WTC11 (cell line): ENCODE data around the gene MAPRE2. TPM values are rescaled to one million over a fixed set of nuclear protein-coding genes. Genes with fewer than 3 reads are reported as not detected.

Source experiments
- ATAC-seq: fragments of 200-7000 bp; cut with Tn5 transposase; 2 replicates; pipeline ENCODE4 v1.10.0; 2021; ENCODE audit warnings: mild to moderate bottlenecking, moderate library complexity
- CTCF ChIA-PET: fragments of 300-600 bp; sonication (Branson Sonifier 250); formaldehyde crosslinking; loops from one replicate; lab custom pipeline; 2021; ENCODE audit warnings: antibody characterized with exemption; lab: Charles Lee
- POLR2A ChIA-PET: fragments of 350-600 bp; sonication (Branson Sonifier 250); formaldehyde crosslinking; loops from one replicate; lab custom pipeline; 2021; ENCODE audit warnings: antibody characterized with exemption; lab: Charles Lee
- DNase-seq: peaks from one replicate; pipeline ENCODE4 v3.0.0; 2021; ENCODE audit warnings: low spot score
- H3K27ac Mint-ChIP-seq: 2 replicates; pipeline ENCODE4 v1.8.0; 2021; ENCODE audit warnings: mixed read lengths
- H3K27me3 Mint-ChIP-seq: 2 replicates; pipeline ENCODE4 v1.8.0; 2021; ENCODE audit warnings: low read depth, mild to moderate bottlenecking, moderate library complexity, mixed read lengths
- H3K36me3 Mint-ChIP-seq: 2 replicates; pipeline ENCODE4 v1.8.0; 2021; ENCODE audit warnings: mixed read lengths
- H3K4me1 Mint-ChIP-seq: 2 replicates; pipeline ENCODE4 v1.8.0; 2022; ENCODE audit warnings: mixed read lengths
- H3K4me3 Mint-ChIP-seq: 2 replicates; pipeline ENCODE4 v1.8.0; 2021; ENCODE audit warnings: mild to moderate bottlenecking, moderate library complexity, mixed read lengths
- H3K9me3 Mint-ChIP-seq: 2 replicates; pipeline ENCODE4 v1.8.0; 2021; ENCODE audit warnings: mixed read lengths
- ATF1 ChIP-seq: sonication (generic); formaldehyde crosslinking; IDR thresholded peaks from 2 replicates; pipeline ENCODE4 v1.8.1; 2023; ENCODE audit warnings: mild to moderate bottlenecking, moderate library complexity, missing genetic modification reagents
- HMGA2 ChIP-seq: fragments of 250-450 bp; sonication (Bioruptor Pico); IDR thresholded peaks from 2 replicates; pipeline ENCODE4 v1.4.0; 2021; ENCODE audit warnings: mild to moderate bottlenecking, moderate library complexity
- KAT7 ChIP-seq: sonication (generic); formaldehyde crosslinking; IDR thresholded peaks from 2 replicates; pipeline ENCODE4 v1.8.1; 2023; ENCODE audit warnings: missing genetic modification reagents, mild to moderate bottlenecking, borderline replicate concordance
- NFE2L1 ChIP-seq: sonication (generic); formaldehyde crosslinking; IDR thresholded peaks from 2 replicates; pipeline ENCODE4 v1.8.1; 2023; ENCODE audit warnings: missing genetic modification reagents
- NR2C2 ChIP-seq: sonication (generic); formaldehyde crosslinking; IDR thresholded peaks from 2 replicates; pipeline ENCODE4 v1.8.0; 2022; ENCODE audit warnings: mild to moderate bottlenecking, missing genetic modification reagents
- TEAD4 ChIP-seq: sonication (generic); formaldehyde crosslinking; IDR thresholded peaks from 2 replicates; pipeline ENCODE4 v1.8.0; 2022; ENCODE audit warnings: mild to moderate bottlenecking, missing genetic modification reagents
- ZNF121 ChIP-seq: sonication (generic); formaldehyde crosslinking; IDR thresholded peaks from 2 replicates; pipeline ENCODE4 v1.8.0; 2023; ENCODE audit warnings: missing genetic modification reagents
- ZNF263 ChIP-seq: sonication (generic); formaldehyde crosslinking; IDR thresholded peaks from 2 replicates; pipeline ENCODE4 v1.8.1; 2022; ENCODE audit warnings: low read depth, mild to moderate bottlenecking, moderate library complexity, missing genetic modification reagents
- ZNF416 ChIP-seq: fragments of 250-450 bp; sonication (Bioruptor Pico); IDR thresholded peaks from 2 replicates; pipeline ENCODE4 v1.9.0; 2021; ENCODE audit warnings: mild to moderate bottlenecking, inconsistent platforms
- total RNA-seq: library from RNA; stranded (reverse); gene quantifications from 3 replicates; pipeline ENCODE4 v1.2.3, GENCODE V29; 2021
- TF ChIP-seq, protein P1 (sequence below): sonication (generic); formaldehyde crosslinking; IDR thresholded peaks from 2 replicates; pipeline ENCODE4 v1.8.1; 2022; ENCODE audit warnings: missing genetic modification reagents, borderline replicate concordance
- TF ChIP-seq, protein P2 (sequence below): sonication (generic); formaldehyde crosslinking; IDR thresholded peaks from 2 replicates; pipeline ENCODE4 v1.8.1; 2023; ENCODE audit warnings: mild to moderate bottlenecking, missing genetic modification reagents, moderate library complexity
- TF ChIP-seq, protein P3 (sequence below): sonication (generic); formaldehyde crosslinking; IDR thresholded peaks from 2 replicates; pipeline ENCODE4 v1.8.1; 2023; ENCODE audit warnings: mild to moderate bottlenecking, missing genetic modification reagents, moderate library complexity
- TF ChIP-seq, protein P4 (sequence below): sonication (generic); formaldehyde crosslinking; conservative IDR thresholded peaks from 2 replicates; pipeline ENCODE4 v1.8.1; 2022; ENCODE audit warnings: mild to moderate bottlenecking, missing genetic modification reagents
- TF ChIP-seq, protein P5 (sequence below): sonication (generic); formaldehyde crosslinking; IDR thresholded peaks from 2 replicates; pipeline ENCODE4 v1.8.1; 2022; ENCODE audit warnings: low read depth, mild to moderate bottlenecking, moderate library complexity, missing genetic modification reagents, borderline replicate concordance
- TF ChIP-seq, protein P6 (sequence below): sonication (generic); formaldehyde crosslinking; IDR thresholded peaks from 2 replicates; pipeline ENCODE4 v1.8.1; 2022; ENCODE audit warnings: mild to moderate bottlenecking, missing genetic modification reagents, moderate library complexity, borderline replicate concordance
- TF ChIP-seq, protein P7 (sequence below): sonication (generic); formaldehyde crosslinking; conservative IDR thresholded peaks from 2 replicates; pipeline ENCODE4 v1.8.1; 2023; ENCODE audit warnings: mild to moderate bottlenecking, low read depth, missing genetic modification reagents, moderate library complexity

The MAPRE2 gene
- total RNA-seq, 1 experiment from 2014 or later = 20.4 TPM

DNA sequence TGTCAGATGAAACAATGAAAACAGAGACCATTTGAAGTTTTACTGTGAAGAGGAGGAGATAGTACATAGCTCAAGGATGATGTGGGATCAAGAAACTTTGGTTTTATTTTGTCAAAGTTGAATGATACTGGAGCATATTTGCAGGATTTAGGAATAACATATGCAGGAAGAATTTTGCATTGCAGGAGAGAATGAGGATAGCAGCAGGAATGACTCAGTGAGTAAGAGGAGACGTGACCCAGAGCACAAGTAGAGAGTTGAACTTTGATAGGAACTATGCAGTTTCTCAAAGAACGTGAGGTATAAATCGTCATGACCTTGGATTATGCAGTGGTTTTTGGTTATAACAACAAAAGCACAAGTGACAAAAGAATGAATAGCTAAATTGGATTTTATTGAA lies 47.7 kb downstream of the MAPRE2 start:
- H3K36me3 Mint-ChIP-seq = no peaks in the 10 kb centered on the region
- H3K27ac Mint-ChIP-seq = no peak overlapping the region
- no peak for ATAC-seq
- no peaks in the 10 kb centered on the region for H3K27me3 Mint-ChIP-seq
- CTCF ChIA-PET = no interaction called here
- DNase-seq = no peak
- H3K9me3 Mint-ChIP-seq = no peaks in the 10 kb centered on the region
- no peak overlapping the region for H3K4me3 Mint-ChIP-seq
- H3K4me1 Mint-ChIP-seq = no peaks in the 10 kb centered on the region
- POLR2A ChIA-PET = no interaction called here
- no peak for TF ChIP-seq ZNF416
- no peak for TF ChIP-seq NR2C2 (CRISPR knock-in tag)
- TF ChIP-seq, protein P1, sequence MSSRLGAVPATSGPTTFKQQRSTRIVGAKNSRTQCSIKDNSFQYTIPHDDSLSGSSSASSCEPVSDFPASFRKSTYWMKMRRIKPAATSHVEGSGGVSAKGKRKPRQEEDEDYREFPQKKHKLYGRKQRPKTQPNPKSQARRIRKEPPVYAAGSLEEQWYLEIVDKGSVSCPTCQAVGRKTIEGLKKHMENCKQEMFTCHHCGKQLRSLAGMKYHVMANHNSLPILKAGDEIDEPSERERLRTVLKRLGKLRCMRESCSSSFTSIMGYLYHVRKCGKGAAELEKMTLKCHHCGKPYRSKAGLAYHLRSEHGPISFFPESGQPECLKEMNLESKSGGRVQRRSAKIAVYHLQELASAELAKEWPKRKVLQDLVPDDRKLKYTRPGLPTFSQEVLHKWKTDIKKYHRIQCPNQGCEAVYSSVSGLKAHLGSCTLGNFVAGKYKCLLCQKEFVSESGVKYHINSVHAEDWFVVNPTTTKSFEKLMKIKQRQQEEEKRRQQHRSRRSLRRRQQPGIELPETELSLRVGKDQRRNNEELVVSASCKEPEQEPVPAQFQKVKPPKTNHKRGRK (CRISPR knock-in tag) = no peak
- TF ChIP-seq, protein P2, sequence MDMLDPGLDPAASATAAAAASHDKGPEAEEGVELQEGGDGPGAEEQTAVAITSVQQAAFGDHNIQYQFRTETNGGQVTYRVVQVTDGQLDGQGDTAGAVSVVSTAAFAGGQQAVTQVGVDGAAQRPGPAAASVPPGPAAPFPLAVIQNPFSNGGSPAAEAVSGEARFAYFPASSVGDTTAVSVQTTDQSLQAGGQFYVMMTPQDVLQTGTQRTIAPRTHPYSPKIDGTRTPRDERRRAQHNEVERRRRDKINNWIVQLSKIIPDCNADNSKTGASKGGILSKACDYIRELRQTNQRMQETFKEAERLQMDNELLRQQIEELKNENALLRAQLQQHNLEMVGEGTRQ = no peak
- TF ChIP-seq, protein P3, sequence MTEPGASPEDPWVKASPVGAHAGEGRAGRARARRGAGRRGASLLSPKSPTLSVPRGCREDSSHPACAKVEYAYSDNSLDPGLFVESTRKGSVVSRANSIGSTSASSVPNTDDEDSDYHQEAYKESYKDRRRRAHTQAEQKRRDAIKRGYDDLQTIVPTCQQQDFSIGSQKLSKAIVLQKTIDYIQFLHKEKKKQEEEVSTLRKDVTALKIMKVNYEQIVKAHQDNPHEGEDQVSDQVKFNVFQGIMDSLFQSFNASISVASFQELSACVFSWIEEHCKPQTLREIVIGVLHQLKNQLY = no peak
- TF ChIP-seq, protein P4, sequence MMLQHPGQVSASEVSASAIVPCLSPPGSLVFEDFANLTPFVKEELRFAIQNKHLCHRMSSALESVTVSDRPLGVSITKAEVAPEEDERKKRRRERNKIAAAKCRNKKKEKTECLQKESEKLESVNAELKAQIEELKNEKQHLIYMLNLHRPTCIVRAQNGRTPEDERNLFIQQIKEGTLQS (CRISPR knock-in tag) = no peak
- TF ChIP-seq NFE2L1 (CRISPR knock-in tag) = no peak
- no peak for TF ChIP-seq TEAD4 (CRISPR knock-in tag)
- TF ChIP-seq ZNF121 (CRISPR knock-in tag) = no peak
- TF ChIP-seq, protein P5, sequence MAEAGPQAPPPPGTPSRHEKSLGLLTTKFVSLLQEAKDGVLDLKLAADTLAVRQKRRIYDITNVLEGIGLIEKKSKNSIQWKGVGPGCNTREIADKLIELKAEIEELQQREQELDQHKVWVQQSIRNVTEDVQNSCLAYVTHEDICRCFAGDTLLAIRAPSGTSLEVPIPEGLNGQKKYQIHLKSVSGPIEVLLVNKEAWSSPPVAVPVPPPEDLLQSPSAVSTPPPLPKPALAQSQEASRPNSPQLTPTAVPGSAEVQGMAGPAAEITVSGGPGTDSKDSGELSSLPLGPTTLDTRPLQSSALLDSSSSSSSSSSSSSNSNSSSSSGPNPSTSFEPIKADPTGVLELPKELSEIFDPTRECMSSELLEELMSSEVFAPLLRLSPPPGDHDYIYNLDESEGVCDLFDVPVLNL (CRISPR knock-in tag) = no peak
- TF ChIP-seq, protein P6, sequence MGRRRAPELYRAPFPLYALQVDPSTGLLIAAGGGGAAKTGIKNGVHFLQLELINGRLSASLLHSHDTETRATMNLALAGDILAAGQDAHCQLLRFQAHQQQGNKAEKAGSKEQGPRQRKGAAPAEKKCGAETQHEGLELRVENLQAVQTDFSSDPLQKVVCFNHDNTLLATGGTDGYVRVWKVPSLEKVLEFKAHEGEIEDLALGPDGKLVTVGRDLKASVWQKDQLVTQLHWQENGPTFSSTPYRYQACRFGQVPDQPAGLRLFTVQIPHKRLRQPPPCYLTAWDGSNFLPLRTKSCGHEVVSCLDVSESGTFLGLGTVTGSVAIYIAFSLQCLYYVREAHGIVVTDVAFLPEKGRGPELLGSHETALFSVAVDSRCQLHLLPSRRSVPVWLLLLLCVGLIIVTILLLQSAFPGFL (CRISPR knock-in tag) = no peak
- TF ChIP-seq ZNF263 (CRISPR knock-in tag) = no peak
- TF ChIP-seq, protein P7, sequence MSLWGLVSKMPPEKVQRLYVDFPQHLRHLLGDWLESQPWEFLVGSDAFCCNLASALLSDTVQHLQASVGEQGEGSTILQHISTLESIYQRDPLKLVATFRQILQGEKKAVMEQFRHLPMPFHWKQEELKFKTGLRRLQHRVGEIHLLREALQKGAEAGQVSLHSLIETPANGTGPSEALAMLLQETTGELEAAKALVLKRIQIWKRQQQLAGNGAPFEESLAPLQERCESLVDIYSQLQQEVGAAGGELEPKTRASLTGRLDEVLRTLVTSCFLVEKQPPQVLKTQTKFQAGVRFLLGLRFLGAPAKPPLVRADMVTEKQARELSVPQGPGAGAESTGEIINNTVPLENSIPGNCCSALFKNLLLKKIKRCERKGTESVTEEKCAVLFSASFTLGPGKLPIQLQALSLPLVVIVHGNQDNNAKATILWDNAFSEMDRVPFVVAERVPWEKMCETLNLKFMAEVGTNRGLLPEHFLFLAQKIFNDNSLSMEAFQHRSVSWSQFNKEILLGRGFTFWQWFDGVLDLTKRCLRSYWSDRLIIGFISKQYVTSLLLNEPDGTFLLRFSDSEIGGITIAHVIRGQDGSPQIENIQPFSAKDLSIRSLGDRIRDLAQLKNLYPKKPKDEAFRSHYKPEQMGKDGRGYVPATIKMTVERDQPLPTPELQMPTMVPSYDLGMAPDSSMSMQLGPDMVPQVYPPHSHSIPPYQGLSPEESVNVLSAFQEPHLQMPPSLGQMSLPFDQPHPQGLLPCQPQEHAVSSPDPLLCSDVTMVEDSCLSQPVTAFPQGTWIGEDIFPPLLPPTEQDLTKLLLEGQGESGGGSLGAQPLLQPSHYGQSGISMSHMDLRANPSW (CRISPR knock-in tag) = no peak

DNA sequence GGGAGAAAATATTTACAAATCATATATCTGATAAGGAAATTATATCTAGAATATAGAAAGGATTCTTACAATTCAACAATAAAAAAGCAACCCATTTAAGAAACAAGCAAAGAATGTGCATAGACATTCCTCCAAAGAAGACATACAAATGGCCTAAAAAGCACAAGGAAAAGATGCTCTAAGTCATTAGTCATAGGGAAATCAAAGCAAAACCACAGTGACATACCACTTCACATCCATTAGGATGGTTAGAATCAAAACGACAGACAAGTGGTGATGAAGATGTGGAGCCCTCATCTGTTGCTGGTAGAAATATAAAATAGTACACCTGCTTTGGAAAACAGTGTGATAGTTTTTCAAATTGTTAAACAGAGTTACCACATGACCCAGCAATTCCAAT lies 48.2 kb downstream of the MAPRE2 start:
- no peaks in the 10 kb centered on the region for H3K27me3 Mint-ChIP-seq
- ATAC-seq = no peak
- POLR2A ChIA-PET = no interaction called here
- no peak overlapping the region for H3K4me3 Mint-ChIP-seq
- H3K9me3 Mint-ChIP-seq = no peaks in the 10 kb centered on the region
- CTCF ChIA-PET = no interaction called here
- no peaks in the 10 kb centered on the region for H3K36me3 Mint-ChIP-seq
- TF ChIP-seq KAT7 = no peak
- no peak for TF ChIP-seq ATF1 (CRISPR knock-in tag)
- no peak for TF ChIP-seq HMGA2 (CRISPR knock-in tag)
- no peak overlapping the region for H3K27ac Mint-ChIP-seq
- no peaks in the 10 kb centered on the region for H3K4me1 Mint-ChIP-seq
- no peak for DNase-seq
